Endothelial cell of umbilical vein (primary cell): ENCODE measurements around the gene RAB35.

ENCODE experiments used
- CTCF ChIP-seq, 2 donors: IDR thresholded peaks; 1 replicate in 1 of 2; 2 replicates in 1 of 2; pipeline ENCODE4 v1.5.1; 2011; ENCODE audit warnings: low read length in 2 of 2, mild to moderate bottlenecking in 2 of 2, moderate library complexity in 2 of 2, control low read depth in 1 of 2, inconsistent platforms in 1 of 2, low read depth in 1 of 2; ENCODE audit not compliant: insufficient read depth in 1 of 2; ENCODE audit errors: extremely low read depth in 1 of 2
- EZH2 ChIP-seq: IDR thresholded peaks from 2 replicates; pipeline ENCODE4 v1.6.1; 2012; ENCODE audit warnings: borderline replicate concordance, low read depth, mild to moderate bottlenecking, moderate library complexity, low read length, inconsistent platforms; ENCODE audit not compliant: severe bottlenecking
- POLR2A ChIP-seq: IDR thresholded peaks from 2 replicates; pipeline ENCODE4 v1.6.1; 2012; ENCODE audit warnings: low read depth, mild to moderate bottlenecking, control low read depth, low read length

- TF ChIP-seq CTCF (IDR thresholded peaks at IDR 0.05; ENCODE audit: extremely low read depth in 1 of 2, insufficient read depth in 1 of 2, low read depth in 1 of 2, low read length in 2 of 2) (no peak), POLR2A (no peak), EZH2 (no peak)
Measured at GRCh38 chr12:120067084-120067869, 49.3 kb downstream of the RAB35 start.
